Measurements from ENCODE around the gene MBD2. TPM values are rescaled to one million over a fixed set of nuclear protein-coding genes. Genes with fewer than 3 reads are reported as not detected.

The MBD2 gene
- total and polyA plus RNA-seq, 4 donors: 9.2 to 16.2 (median 11.4) TPM

- Histone ChIP-seq H3K36me3 (ENCODE audit: control insufficient read depth in 4 of 4, insufficient read depth in 3 of 4, low read depth in 1 of 4, low read length in 3 of 4) (peaks cover 0 to 19% (median 9%) of the 10 kb centered on the region in 4 donors), H3K4me1 (ENCODE audit: control insufficient read depth in 4 of 4, insufficient read depth in 4 of 4, low read length in 3 of 4) (no peaks in the 10 kb centered on the region), H3K9me3 (ENCODE audit: control insufficient read depth in 4 of 4, low read length in 3 of 4) (no peaks in the 10 kb centered on the region), H3K9ac (ENCODE audit: low read depth in 1 of 2, low read length in 2 of 2) (no peak overlapping the region), H3K4me3 (ENCODE audit: low read depth in 1 of 3, low read length in 3 of 3) (no peak overlapping the region), H3K27ac (ENCODE audit: low read depth in 1 of 2, low read length in 2 of 2) (no peak overlapping the region), H3K27me3 (ENCODE audit: control insufficient read depth in 4 of 4, insufficient read depth in 4 of 4, low read length in 3 of 4) (no peaks in the 10 kb centered on the region)
- no peak for TF ChIP-seq RXRA (IDR thresholded peaks at IDR 0.05)
- no peak for TF ChIP-seq YY1 (IDR thresholded peaks at IDR 0.05)
- no peak for TF ChIP-seq ZBTB33 (IDR thresholded peaks at IDR 0.05)
- TF ChIP-seq GABPA (IDR thresholded peaks at IDR 0.05 in 1 of 2, conservative IDR thresholded peaks at IDR 0.05 in 1 of 2): no peak
- TF ChIP-seq FOXA2 (IDR thresholded peaks at IDR 0.05): no peak
- TF ChIP-seq JUND (IDR thresholded peaks at IDR 0.05): no peak
- TF ChIP-seq NR2F2 (IDR thresholded peaks at IDR 0.05): no peak
- TF ChIP-seq HNF4G (IDR thresholded peaks at IDR 0.05): no peak
- TF ChIP-seq ATF3 (IDR thresholded peaks at IDR 0.05): no peak
- no peak for TF ChIP-seq EGR1 (IDR thresholded peaks at IDR 0.05; ENCODE audit: low read depth in 2 of 2)
- no peak for TF ChIP-seq FOXA1 (IDR thresholded peaks at IDR 0.05)
- TF ChIP-seq TAF1 (conservative IDR thresholded peaks at IDR 0.05): no peak
- no peak for TF ChIP-seq MAX (IDR thresholded peaks at IDR 0.05)
- TF ChIP-seq HNF4A (conservative IDR thresholded peaks at IDR 0.05): no peak
- no peak for TF ChIP-seq CTCF (IDR thresholded peaks at IDR 0.05; ENCODE audit: low read depth, low read length, missing input control)
- no peak for TF ChIP-seq SP1 (IDR thresholded peaks at IDR 0.05)
- no peak for TF ChIP-seq REST (IDR thresholded peaks at IDR 0.05)
- TF ChIP-seq RAD21 (IDR thresholded peaks at IDR 0.05): no peak
- WGBS: 98% methylated on average over 7 of the region's 7 CpGs
- DNase-seq (ENCODE audit: low spot score): no peak
Measured at GRCh38 chr18:54150226-54150625, 74.2 kb downstream of the MBD2 start.

All from liver (tissue), 9 donors.